HG03521 (cell line): Measurements from ENCODE around the gene NOTCH1.

ENCODE experiments used
- ATAC-seq: cut with Tn5 transposase; IDR thresholded peaks from one replicate; pipeline ENCODE4 v1.9.1; 2021; ENCODE audit warnings: mild to moderate bottlenecking, moderate library complexity; ENCODE audit not compliant: unreplicated experiment

NOTCH1 gene

DNA sequence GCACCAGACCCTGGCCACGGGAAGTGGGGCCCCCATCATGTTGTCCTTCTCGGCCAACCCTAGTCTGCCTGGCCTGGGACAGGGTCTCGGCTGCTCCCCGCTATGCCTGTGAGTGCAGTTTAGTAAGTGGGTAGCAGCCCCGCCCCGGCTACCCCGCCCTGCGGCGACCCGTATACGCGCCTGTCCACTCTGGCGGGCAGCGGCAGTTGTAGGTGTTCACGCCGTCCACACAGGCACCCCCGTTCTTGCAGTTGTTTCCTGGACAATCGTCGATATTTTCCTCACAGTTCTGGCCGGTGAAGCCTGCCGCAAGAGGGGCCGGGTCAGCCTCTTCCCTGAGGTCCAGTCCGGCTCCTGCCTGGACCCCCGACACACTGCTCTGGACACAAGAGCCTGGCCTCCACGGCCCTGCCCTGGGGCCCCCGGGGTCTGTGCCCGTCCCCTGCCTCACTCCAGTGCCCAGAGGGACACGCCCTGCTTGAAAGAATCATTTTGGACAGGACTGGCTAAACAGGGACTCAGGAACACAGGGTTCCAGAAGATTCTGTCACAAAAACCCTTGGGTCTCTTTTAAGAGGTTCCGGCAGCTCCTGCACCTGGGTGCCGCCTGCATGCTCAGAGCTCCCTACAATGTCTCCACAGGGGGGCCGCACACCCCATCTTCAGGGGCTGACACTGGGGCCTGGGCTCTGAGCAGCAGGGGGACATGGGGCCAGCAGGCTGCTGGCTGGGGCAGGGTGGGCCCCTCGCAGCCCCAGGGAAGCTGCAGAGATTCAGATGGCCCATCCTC, 26.4 kb downstream of the NOTCH1 start:
- ATAC-seq = no peak

DNA sequence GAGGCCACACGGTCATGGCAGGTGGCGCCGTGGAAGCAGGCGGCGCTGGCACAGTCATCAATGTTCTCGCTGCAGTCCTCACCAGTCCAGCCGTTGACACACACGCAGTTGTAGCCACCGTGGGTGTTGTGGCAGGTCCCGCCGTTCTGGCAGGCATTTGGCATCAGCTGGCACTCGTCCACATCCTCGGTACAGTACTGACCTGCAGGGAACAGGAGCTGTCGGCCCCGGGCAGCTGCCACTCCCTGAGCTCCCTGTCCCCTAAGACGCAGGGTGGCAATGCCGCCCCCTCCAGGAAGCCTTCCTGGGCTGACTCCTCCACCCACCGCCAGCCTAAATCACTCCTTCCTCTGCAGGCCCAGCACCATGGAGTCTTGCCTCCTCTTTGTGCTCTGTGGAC, 27.2 kb downstream of the NOTCH1 start:
- ATAC-seq = no peak

DNA sequence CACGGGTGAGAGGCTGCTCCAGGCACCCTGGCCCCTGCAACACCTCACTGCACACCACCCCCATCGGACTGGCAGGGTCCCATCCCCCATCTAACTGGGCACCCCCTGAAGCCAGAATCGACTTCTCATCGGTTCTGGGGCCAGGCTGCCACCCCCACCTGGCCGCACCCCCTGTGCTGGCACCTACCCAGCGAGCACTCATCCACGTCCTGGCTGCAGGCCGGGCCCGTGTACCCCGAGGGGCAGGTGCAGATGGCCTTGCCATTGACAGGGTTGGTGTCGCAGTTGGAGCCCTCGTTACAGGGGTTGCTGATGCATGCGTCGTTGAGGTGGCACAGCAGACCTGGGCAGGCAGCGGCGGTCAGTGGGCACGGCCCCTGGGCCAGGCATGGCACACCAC, 27.9 kb downstream of the NOTCH1 start:
- no peak for ATAC-seq

DNA sequence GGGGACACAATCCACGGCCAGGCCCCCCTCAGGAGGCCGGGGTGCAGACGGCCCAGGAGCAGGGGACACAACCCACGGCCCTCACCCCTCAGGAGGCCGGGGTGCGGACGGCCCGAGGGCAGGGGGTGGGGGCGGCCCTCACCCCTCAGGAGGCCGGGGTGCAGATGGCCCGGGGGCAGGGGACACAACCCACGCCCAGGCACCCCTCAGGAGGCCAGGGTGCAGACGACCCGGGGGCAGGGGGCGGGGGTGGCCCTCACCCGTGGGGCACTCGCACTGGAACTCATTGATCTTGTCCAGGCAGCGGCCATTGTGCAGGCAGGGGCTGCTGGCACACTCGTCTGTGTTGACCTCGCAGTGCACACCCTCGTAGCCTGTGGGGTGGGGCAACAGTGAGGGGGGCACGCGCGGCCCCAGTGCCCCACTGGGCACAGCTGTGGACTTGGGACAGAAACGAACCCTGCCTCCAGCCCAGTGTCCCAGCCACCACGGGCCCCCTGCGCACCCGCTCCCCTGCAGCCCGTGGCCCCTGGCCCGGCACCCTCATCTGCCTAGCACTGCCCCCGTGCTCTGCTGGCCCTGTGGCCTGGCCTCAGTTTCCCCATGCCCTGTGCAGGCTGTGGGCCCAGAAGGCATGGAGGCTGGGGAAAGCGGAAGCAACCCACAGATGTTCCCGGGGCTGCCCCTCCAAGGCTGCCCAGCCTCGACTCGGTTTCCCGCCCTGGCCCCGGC, 28.7 kb downstream of the NOTCH1 start:
- no peak for ATAC-seq

DNA sequence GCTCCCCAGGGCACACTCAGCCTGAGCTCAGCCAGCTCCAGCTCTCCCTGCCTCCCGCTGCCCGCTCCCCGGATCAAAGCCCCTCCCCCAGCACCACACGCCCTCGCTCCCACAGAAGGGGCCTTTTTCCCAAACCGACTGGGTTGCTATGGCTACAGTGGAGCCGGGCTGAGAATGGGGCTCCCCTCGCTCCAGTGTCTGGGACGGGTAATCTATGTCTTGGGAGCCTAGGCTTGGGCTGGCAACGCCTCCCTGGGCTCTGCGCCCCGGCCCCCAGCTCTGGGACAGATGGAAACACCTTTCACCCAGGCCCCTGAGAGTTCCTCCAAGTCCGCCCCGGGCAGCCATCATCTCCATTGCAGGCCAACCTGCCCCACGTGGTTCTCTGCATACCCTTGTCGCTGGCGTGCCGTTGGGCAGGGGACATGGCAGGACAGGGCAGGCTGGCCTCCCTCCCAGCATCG, 29.6 kb downstream of the NOTCH1 start:
- ATAC-seq = no peak

DNA sequence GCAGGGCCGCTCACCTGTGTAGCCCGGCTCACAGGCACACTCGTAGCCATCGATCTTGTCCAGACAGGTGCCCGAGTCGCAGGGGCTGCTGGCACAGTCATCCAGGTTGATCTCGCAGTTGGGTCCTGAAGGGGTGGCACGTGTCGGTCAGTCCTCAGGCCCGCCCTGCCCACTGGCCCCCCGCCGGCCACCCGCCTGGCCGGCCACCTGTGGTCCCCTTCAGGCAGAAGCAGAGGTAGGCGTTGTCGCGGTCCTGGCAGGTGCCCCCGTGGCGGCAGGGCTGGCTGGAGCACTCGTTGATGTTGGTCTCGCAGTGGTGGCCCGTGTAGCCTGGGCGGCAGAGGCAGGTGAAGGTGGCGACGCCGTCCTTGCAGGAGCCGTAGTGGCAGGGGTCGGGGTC, 30.6 kb downstream of the NOTCH1 start:
- ATAC-seq = no peak

DNA sequence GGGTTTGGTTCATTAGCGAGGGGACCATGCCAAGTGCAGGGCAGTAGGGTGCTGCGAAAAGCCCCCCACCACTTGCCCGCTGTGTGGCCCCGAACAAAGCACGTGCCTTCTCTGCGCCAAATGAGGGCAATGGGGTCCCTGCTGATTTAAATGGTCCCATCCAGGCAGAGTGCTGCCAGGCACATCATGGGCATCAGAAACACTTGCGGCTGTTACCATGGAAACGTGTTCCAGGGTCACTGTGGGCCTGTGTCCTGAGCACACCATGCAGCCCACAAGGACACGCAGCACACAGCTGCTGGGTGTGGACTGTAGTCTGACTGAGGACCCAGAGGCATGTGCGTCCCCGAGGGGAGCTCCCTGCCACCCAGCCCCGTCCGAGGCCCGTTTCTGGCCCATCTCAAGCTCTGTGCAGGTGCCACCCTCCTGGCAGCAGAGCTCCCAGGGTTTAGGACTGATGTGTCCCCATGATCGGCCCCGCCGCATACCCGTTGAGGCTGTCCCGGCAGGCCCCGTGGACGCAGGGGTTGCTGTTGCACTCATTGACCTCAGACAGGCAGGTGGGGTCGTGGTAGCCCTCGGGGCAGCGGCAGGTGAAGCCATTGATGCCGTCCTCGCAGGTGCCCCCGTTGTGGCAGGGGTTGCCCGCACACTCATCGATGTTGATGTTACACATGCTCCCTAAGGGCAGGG, 31.7 kb downstream of the NOTCH1 start:
- ATAC-seq = no peak

DNA sequence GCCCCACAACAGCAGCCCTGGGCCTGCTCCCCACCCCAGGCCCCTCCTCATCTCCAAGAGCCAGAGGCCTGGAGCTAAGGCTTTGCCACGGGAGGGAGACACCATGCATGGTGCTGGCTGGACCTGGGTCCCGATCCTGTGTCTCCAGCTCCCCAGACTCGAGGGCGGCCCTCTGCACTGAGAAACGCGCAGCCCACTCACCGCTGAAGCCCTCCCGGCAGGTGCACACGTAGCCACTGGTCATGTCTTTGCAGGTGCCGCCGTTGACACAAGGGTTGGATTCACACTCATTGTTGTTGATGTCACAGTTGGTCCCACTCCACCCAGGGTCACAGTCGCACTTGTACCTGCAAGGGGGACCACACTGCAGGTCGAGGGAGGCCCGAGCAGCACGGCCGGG, 32.7 kb downstream of the NOTCH1 start:
- no peak for ATAC-seq

DNA sequence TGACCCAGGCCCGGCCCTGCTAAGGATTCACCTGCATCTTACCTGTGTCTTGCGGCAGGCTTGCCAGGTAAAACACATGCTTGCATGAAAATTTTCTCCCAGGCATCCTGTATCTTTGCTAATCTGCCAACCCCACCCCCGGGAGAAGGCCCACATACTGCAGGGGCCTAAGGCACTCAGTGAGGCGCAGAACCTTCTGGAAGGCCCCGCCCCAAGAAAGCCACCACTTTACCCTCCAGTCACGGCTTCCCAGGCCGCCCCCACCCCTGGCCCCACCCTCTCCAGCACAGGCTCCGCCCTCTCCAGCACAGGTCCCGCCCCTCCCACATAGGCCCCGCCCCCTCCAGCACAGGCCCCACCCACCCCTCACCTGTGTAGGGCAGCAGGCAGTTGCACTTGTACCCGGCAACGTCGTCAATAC, 33.2 kb downstream of the NOTCH1 start:
- ATAC-seq = no peak

DNA sequence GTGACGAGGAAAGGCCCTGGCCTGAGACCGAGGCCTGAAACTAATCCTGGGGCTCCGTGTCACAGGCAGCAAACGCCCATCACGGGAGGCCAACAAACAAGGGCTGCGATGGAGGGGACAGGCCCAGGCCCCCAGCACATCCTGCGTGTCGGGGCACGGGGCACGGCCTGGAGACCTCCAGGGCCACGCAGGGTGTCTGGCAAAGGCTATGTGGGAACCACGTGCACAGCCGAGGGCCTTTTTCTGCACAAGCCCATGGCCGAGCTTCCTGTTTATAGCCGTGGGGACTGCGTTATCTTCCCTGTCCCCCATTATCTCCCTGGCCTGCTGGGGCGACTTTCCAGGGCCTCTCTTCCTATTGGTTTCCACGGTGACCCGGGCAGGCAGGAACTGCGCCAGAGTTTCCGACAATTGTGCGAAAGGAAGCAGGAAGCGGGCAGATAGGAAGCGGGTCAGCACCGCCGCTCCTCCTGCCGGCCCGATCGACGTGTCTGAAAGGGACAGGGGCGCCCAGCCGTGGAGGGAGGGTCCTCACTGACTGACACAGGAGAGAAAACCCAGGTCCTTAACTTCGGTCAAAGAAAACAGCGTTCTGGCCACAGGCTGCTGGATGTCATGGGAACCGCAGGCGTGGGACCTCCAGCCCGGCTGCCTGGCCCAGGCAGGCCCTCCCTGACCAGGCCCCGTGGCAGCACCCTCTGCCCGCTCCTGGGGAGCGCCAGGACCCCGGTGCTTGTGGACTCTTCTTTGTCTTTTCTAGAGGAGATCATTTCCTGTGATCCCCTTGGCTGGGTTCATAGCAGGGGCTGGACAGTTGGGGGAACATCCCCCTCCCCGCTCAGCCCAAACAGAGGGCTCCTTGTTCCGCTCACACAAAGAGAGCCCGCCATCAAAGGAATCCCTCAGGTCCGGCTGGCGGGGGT, 33.9 kb downstream of the NOTCH1 start:
- ATAC-seq = no peak

DNA sequence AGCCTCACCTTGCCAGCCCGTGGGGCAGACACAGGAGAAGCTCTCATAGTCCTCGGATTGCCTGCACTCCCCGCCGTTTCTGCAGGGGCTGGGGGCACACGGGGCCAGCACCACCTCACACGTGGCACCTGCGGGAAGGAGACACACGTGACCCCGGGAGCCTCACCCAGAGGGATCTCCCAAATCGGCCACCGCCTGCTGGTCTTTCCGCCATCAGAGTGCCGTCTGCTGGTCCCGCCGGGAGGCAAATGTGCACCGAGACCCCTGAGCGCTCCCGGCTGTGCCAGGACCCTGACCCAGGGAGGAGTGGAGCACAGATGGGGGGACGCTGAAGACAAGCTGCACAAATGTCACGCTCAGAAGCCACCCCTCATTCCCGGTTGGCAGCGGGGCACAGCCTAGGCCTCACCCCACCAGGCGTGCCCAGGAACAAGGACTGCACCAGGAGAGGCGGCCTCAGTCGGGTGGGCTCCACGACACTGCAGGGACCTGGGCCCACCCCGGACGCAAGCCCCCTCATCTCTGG, 34.6 kb downstream of the NOTCH1 start:
- ATAC-seq = no peak

DNA sequence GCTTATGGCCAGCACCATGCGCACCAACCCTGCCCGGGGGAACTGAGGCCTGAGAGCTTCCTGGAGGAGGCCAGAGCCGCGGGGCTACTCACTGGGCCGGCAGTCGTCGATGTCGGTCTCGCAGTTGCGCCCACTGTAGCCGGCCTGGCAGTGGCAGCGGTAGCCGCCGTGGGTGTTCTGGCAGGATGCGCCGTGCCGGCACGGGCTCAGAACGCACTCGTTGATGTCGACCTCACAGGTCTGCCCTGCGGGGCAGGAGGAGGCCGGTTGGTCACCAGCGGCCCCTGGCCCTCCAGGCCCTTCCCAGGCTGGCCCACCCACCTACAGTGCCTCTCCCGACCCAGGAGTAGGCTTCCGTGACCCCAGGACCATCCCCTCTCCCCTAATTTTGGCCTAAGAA, 35.3 kb downstream of the NOTCH1 start:
- no peak for ATAC-seq

DNA sequence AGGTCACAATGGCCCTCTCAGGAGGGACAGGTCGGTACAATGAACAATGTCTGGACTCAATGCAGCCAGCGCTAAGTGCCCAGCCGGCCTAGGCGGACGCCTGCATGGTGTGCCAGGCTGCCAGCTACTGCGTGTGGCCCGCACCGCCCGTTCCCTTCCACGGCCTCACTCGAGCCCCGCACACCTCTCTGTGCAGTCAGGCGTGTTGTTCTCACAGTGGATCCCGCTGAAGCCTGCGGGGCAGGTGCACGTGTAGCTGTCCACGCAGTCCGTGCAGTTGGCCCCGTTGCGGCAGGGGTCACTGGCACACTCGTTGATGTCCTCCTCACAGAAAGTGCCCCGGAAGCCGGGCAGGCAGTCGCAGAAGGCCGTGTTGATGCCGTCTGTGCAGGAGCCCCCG, 36.3 kb downstream of the NOTCH1 start:
- no peak for ATAC-seq

DNA sequence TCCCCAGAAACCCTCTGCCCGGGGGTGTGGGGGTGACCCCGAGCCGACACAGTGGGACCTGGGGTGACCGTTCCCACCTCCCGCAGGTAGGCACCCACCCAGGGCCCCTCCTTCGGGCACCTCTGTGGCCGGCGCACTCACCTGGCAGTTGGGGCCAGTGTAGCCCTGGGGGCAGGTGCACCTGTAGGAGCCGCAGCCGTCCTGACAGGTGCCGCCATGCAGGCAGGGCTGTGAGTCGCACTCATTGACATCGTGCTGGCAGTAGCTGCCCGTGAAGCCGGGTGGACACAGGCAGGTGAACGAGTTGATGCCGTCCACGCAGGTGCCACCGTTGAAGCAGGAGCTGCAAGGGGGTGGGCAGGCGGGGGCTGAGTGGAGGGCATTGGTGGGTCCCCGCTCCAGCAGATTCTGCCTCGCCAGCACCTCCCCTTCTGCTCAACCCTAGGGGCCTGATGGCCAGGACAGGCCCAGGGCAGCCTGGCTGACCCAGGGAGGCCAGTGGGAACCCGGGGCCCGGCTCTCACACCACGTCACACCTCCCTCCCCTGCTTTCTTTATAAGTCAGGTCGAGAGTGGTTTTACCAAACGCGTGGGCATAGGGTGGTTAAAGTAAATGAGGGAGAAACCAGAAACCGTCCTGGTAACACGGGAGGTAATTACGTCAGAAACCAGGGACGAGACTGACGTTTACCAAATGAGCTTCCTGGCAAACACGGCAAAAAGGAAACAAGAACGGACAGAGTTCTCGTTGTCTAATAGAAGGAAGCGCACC, 36.9 kb downstream of the NOTCH1 start:
- ATAC-seq = no peak

DNA sequence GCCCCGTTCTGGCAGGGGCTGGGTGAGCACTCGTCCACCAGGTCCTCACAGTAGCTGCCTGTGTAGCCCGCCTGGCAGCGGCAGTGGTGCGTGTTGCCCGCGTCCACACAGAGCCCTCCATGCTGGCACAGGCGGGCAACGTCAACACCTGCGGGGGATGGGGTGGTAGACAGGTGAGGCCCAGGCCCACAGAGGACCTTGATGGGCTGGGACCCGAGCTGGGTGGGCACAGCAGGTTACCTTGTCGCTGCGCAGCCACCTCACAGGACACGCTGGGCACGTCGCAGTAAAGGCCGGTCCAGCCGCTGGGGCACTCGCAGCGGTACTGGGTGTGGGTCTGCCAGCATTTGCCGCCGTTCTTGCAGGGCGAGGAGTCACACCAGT, 37.9 kb downstream of the NOTCH1 start:
- no peak for ATAC-seq

DNA sequence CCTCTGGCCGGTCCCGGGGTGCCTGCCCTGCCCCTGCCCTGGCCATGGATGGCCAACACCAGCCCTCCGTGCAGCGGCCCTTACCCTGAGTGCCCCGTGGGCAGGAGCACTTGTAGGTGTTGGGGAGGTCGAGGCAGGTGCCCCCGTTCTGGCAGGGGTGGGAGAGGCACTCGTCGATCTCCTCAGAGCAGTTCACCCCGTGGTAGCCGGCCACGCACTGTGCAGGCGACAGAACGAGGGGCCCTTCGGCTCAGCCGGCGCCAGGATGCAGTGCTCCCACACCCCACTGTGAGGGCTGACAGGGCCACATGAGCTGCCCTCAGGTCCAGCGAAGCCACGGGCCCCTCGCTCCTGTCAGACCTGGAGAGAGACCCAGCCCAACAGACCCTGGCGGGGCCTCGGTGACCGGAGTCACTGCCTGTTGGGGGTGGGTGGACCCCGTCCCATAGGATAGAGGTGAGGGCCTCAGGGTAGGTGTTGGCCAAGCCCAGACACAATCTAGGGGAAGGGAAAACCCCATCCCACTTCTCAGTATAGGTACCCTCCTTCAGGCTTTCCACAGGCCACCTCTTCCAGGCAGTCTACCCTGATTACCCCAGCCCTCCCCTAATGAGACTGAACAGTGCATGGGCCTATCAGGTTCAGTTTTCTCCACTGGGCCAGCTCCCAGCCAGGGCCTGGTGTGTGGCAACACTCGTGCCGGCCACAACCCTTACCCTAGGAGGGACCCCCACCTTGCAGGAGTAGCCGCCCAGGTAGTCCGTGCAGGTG, 38.4 kb downstream of the NOTCH1 start:
- ATAC-seq = no peak

DNA sequence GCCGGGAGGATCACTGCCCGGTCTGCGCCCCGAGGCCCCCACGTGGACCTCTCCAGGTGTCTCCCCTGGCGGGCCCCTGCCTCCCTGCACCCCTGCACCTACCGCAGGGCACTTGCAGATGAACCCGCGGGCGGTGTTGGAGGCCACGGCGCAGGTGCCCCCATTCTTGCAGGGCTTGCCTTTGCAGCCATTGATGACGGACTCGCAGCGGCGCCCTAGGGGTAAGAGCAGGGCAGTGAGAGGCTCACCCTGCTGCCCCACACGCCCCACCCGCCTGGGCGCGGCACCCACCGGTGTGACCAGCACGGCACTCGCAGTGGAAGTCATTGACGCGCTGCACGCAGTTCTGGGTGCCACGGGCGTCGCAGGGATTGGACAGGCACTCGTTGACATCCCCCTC, 39.4 kb downstream of the NOTCH1 start:
- ATAC-seq = no peak

DNA sequence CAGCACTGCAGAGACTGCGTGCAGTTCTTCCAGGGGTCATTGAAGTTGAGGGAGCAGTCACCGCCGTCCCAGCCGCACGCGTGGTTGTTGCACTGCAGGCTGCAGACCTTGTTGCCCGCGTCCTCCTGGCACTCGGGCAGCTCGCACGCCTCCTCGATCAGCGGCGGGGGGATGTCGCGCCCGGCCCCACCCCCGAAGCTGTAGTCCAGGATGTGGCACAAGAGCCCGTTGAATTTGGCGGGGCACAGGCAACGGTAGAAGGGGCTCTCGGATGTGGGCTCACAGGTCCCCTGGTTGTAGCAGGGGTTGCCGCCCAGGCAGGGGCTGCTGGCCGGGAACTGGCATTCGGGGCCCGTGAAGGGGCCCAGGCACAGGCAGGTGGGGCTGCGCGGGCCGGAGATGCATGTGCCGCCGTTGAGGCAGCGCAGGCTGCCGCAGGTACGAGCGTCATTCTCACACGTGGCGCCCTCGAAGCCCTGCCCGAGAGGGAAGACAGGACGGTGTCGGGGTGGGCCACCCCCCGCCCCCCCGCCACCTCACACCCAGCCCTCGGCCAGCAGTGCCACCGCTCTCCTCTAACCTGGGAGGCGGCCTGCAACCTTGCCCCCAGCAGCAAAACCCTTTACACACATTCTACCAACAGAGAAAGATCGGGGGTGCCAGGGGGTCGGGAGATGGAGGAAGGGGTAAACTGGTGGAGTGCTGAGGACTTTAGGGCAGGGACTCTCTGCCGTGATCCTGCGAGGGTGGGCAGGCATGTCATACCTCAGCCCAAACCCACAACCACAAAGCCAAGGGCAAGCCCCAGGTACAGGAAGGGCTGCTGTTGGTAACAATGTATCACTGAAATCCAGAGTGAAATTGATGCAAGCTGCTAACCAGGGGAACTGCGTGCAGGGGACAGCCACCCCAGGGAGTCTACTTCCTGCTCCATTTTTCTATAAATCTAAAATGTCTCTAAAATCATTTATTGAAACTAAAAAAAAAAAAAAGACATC, 40.1 kb downstream of the NOTCH1 start:
- ATAC-seq = no peak
